Cardiac fibroblast (primary cell): ENCODE measurements around the gene TIMMDC1.
A peak's percentile ranks its signal among the peaks of the same experiment; 100 is the strongest.

Experiments used
- DNase-seq, 2 donors: peaks; one replicate each; pipeline versions ENCODE4 v3.0.0 to v3.0.0-alpha.2; 2010; ENCODE audit warnings: low read depth in 2 of 2
- H3K4me3 ChIP-seq, 2 donors: replicated peaks in 1 of 2; 1 replicate in 1 of 2; 2 replicates in 1 of 2; pipeline ENCODE4 v1.5.1; 2011; ENCODE audit warnings: low read depth in 2 of 2, low read length in 2 of 2, mild to moderate bottlenecking in 2 of 2, moderate library complexity in 1 of 2
- CTCF ChIP-seq: IDR thresholded peaks from one replicate; pipeline ENCODE4 v1.5.1; 2011; ENCODE audit warnings: low read depth, mild to moderate bottlenecking, low read length, inconsistent platforms

Gene TIMMDC1

GRCh38 chr3:119527714-119528113, 29.4 kb downstream of the TIMMDC1 start:
- no peak for DNase-seq
- H3K4me3 ChIP-seq: no peak overlapping the region
- TF ChIP-seq CTCF: no peak

GRCh38 chr3:119529883-119530282, 31.5 kb downstream of the TIMMDC1 start:
- no peak overlapping the region for H3K4me3 ChIP-seq
- no peak for TF ChIP-seq CTCF
- peak; percentile 35 to 58 for DNase-seq

GRCh38 chr3:119530456-119530855, 32.1 kb downstream of the TIMMDC1 start:
- TF ChIP-seq CTCF: no peak
- no peak for DNase-seq

GRCh38 chr3:119531151-119531550, 32.8 kb downstream of the TIMMDC1 start:
- DNase-seq: no peak
- TF ChIP-seq CTCF: no peak
- H3K4me3 ChIP-seq: no peak overlapping the region

More at GRCh38 chr3:119530456-119530855, 32.1 kb downstream of the TIMMDC1 start:
- H3K4me3 ChIP-seq: no peak overlapping the region

GRCh38 chr3:119534296-119534695, 35.9 kb downstream of the TIMMDC1 start:
- no peak for DNase-seq
- H3K4me3 ChIP-seq: no peak overlapping the region
- no peak for TF ChIP-seq CTCF

- no peak for TF ChIP-seq CTCF
Measured at GRCh38 chr3:119536757-119537156, 38.4 kb downstream of the TIMMDC1 start.

GRCh38 chr3:119538772-119539171, 40.4 kb downstream of the TIMMDC1 start:
- no peak for DNase-seq
- no peak for TF ChIP-seq CTCF
- no peak overlapping the region for H3K4me3 ChIP-seq

More at GRCh38 chr3:119536757-119537156, 38.4 kb downstream of the TIMMDC1 start:
- H3K4me3 ChIP-seq: no peak overlapping the region
- no peak for DNase-seq
